Measurements from ENCODE around the gene ISOC2. TPM values are rescaled to one million over a fixed set of nuclear protein-coding genes. Genes with fewer than 3 reads are reported as not detected.

The ISOC2 gene
- total and polyA plus RNA-seq, 9 of the 15 experiments (the other 6 are each of a cell fraction or from before 2014, with no cell fraction given) = 1.2 to 229 (median 58.3) TPM

GRCh38 chr19:55440411-55441105 lies 20.9 kb downstream of the ISOC2 start (continued):
- TF ChIP-seq TFAP4 (CRISPR knock-in tag; IDR thresholded peaks at IDR 0.05; ENCODE audit: borderline replicate concordance) (peak; percentile 13; the same call in 1 of the 2 replicates), HNRNPLL (IDR thresholded peaks at IDR 0.05; ENCODE audit: low read depth, low read length, poor library complexity, severe bottlenecking) (no peak), SAFB (IDR thresholded peaks at IDR 0.05; ENCODE audit: borderline replicate concordance, low read depth, low read length) (no peak), RFX5 (IDR thresholded peaks at IDR 0.05; ENCODE audit: low read depth, low read length) (no peak), TAF9B (IDR thresholded peaks at IDR 0.05; ENCODE audit: partially characterized antibody) (no peak), REST (IDR thresholded peaks at IDR 0.05; ENCODE audit: borderline replicate concordance) (0 out of 2 replicates have a peak, but pooled peaks have one; percentile 9), REST (CRISPR knock-in tag; IDR thresholded peaks at IDR 0.05; ENCODE audit: low read depth) (no peak), ZNF76 (CRISPR knock-in tag; IDR thresholded peaks at IDR 0.05; ENCODE audit: borderline replicate concordance) (no peak), DDX20 (tag; IDR thresholded peaks at IDR 0.05; ENCODE audit: low read depth) (no peak), CREB3L1 (IDR thresholded peaks at IDR 0.05; ENCODE audit: borderline replicate concordance, low read depth) (no peak), TBP (optimal IDR thresholded peaks at IDR 0.05; ENCODE audit: low read depth, low read length) (peak; percentile 84), SUPT5H (IDR thresholded peaks at IDR 0.05) (peak; percentile 67; the same call in 1 of the 2 replicates), HDGF (IDR thresholded peaks at IDR 0.05) (no peak), ZNF140 (CRISPR knock-in tag; IDR thresholded peaks at IDR 0.05) (no peak), ZNF589 (CRISPR knock-in tag; IDR thresholded peaks at IDR 0.05; ENCODE audit: low read depth) (no peak), ZNF431 (CRISPR knock-in tag; IDR thresholded peaks at IDR 0.05) (no peak)
